Loucy (cell line): ENCODE data around the gene MED13L.

ENCODE experiments used
- H2AFZ ChIP-seq: fragments of 200-600 bp; sonication (generic); 2 replicates; pipeline ENCODE4 v1.6.0; 2016; ENCODE audit warnings: antibody characterized with exemption, mild to moderate bottlenecking, low read length, moderate library complexity
- H3F3A ChIP-seq: fragments of 200-600 bp; 2 replicates; pipeline ENCODE4 v1.6.0; 2016; ENCODE audit warnings: antibody characterized with exemption, low read depth, mild to moderate bottlenecking
- H3K27me3 ChIP-seq: fragments of 200-600 bp; sonication (generic); 2 replicates; pipeline ENCODE4 v1.6.1; 2014; ENCODE audit warnings: low read length, mild to moderate bottlenecking; ENCODE audit not compliant: insufficient read depth, poor library complexity, severe bottlenecking
- H3K36me3 ChIP-seq: fragments of 200-600 bp; sonication (generic); 2 replicates; pipeline ENCODE4 v1.6.1; 2016; ENCODE audit warnings: low read length; ENCODE audit not compliant: insufficient read depth
- H3K4me1 ChIP-seq: fragments of 200-600 bp; sonication (generic); 2 replicates; pipeline ENCODE4 v1.5.1; 2014; ENCODE audit warnings: low read length, mild to moderate bottlenecking; ENCODE audit not compliant: insufficient read depth, poor library complexity, severe bottlenecking
- H3K4me2 ChIP-seq: fragments of 200-600 bp; sonication (generic); 2 replicates; pipeline ENCODE4 v1.6.0; 2014; ENCODE audit warnings: antibody characterized with exemption, low read length, low read depth, mild to moderate bottlenecking; ENCODE audit not compliant: poor library complexity, severe bottlenecking
- H3K4me3 ChIP-seq: fragments of 200-600 bp; sonication (generic); 2 replicates; pipeline ENCODE4 v1.5.1; 2014; ENCODE audit warnings: low read length, mild to moderate bottlenecking, mixed read lengths; ENCODE audit not compliant: poor library complexity, severe bottlenecking
- H3K79me2 ChIP-seq: fragments of 200-600 bp; sonication (generic); 2 replicates; pipeline ENCODE4 v1.6.1; 2014; ENCODE audit warnings: low read length; ENCODE audit not compliant: insufficient read depth
- H3K9ac ChIP-seq: fragments of 200-600 bp; sonication (generic); 2 replicates; pipeline ENCODE4 v1.6.0; 2014; ENCODE audit warnings: mild to moderate bottlenecking, low read depth, low read length, moderate library complexity; ENCODE audit not compliant: poor library complexity, severe bottlenecking
- H3K9me2 ChIP-seq: fragments of 200-600 bp; sonication (generic); replicated peaks from 2 replicates; pipeline ENCODE4 v1.6.1; 2016; ENCODE audit warnings: low read depth, low read length, mixed read lengths
- H3K9me3 ChIP-seq: fragments of 200-600 bp; sonication (generic); 2 replicates; pipeline ENCODE4 v1.6.1; 2014; ENCODE audit warnings: mild to moderate bottlenecking, antibody characterized with exemption, low read length, low read depth; ENCODE audit not compliant: insufficient read depth
- H4K20me1 ChIP-seq: fragments of 200-600 bp; sonication (generic); 2 replicates; pipeline ENCODE4 v1.6.0; 2014; ENCODE audit warnings: antibody characterized with exemption, low read length, mild to moderate bottlenecking; ENCODE audit not compliant: insufficient read depth, poor library complexity, severe bottlenecking
- CTCF ChIP-seq: fragments of 200-600 bp; sonication (generic); conservative IDR thresholded peaks from 2 replicates; pipeline ENCODE4 v1.5.1; 2014; ENCODE audit warnings: mild to moderate bottlenecking, antibody characterized with exemption, low read length
- EZH2phosphoT487 ChIP-seq: fragments of 200-600 bp; IDR thresholded peaks from 2 replicates; pipeline ENCODE4 v1.6.1; 2018; ENCODE audit warnings: antibody characterized with exemption, mild to moderate bottlenecking, moderate library complexity, borderline replicate concordance

The MED13L gene

GRCh38 chr12:116040402-116040801, 237.1 kb downstream of the MED13L start:
- Histone ChIP-seq H3K4me3 (no peak overlapping the region), H3K9ac (no peak overlapping the region), H3K9me2 (no peaks in the 10 kb centered on the region), H3K79me2 (peaks cover 53% of the 10 kb centered on the region), H3K4me1 (no peaks in the 10 kb centered on the region), H3K27me3 (no peaks in the 10 kb centered on the region), H4K20me1 (peaks cover 4% of the 10 kb centered on the region), H3F3A (no peaks in the 10 kb centered on the region), H2AFZ (no peak overlapping the region), H3K9me3 (no peaks in the 10 kb centered on the region), H3K36me3 (no peaks in the 10 kb centered on the region; the same call in 1 of the 2 replicates), H3K4me2 (no peak overlapping the region)
- TF ChIP-seq CTCF (no peak), EZH2phosphoT487 (no peak)

DNA sequence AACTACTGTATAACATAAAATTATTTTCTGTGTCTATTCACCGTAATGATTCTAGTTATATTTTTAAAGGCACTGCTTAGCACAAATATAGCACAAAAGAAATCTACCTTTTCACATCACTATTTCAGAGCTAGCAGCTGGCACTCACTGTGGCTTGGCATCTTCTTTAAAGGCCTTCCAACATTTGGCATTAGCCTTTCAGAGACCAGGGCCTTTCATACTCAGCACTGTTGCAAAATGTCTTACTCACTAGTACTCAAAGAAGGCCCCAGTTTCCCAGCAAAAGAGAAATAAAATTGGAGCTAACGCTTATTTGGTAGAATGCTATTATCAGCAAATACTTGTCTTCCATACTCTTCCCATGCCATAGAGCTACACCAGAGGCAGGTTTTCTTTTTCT, 238.4 kb downstream of the MED13L start:
- H3K27me3 ChIP-seq: no peaks in the 10 kb centered on the region
- no peak overlapping the region for H3K9ac ChIP-seq
- H3K79me2 ChIP-seq: peaks cover 51% of the 10 kb centered on the region
- no peak overlapping the region for H2AFZ ChIP-seq
- no peaks in the 10 kb centered on the region for H3K9me2 ChIP-seq
- TF ChIP-seq CTCF (no peak), EZH2phosphoT487 (no peak)
- H3K9me3 ChIP-seq: no peaks in the 10 kb centered on the region
- H3K36me3 ChIP-seq: no peaks in the 10 kb centered on the region; the same call in 1 of the 2 replicates
- H3K4me2 ChIP-seq: no peak overlapping the region
- H3F3A ChIP-seq: no peaks in the 10 kb centered on the region
- no peak overlapping the region for H3K4me3 ChIP-seq
- peaks cover 4% of the 10 kb centered on the region for H3K4me1 ChIP-seq
- H4K20me1 ChIP-seq: peaks cover 4% of the 10 kb centered on the region

DNA sequence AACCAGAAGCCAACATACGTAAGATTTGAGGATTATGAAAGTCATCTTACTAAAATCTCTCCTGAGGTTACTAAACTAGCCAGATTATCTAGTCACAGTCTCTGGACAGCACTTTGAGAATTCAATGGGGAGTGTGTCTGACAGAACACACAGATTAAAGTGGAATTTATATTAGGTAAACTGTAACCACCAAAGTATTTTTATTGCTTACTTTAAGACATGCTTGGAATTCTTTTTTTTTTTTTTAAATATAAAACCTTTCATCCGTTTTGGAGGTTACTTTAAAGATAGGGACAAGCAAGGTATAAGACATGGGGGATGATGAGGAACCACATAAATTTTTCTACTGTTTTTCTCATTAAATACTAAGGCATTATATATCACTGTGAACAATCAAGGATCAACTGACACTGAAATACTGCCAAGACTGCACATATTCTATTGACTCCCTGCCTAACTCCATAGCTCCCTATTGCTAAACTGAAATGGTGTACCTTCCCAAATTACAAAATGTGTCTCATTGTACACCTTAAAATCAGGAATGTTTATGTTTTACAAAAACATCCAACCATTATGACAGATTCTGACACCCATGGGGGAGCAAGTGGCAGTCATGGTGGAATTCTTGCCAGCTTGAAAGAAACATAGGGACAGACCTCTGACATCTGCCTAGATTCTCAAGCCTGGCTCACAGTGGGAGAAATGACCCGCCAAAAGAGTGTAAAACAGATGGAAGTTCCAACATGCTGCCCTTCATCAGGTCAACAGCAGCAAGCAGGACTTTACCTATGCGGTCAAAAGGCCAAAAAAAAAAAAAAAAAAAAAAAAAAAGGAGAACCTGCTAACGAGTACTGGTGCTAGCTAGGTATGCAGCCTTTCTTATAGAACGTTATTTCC, 239.3 kb downstream of the MED13L start:
- no peak overlapping the region for H3K4me2 ChIP-seq
- no peak overlapping the region for H2AFZ ChIP-seq
- no peaks in the 10 kb centered on the region for H3F3A ChIP-seq
- no peaks in the 10 kb centered on the region; the same call in 1 of the 2 replicates for H3K36me3 ChIP-seq
- H3K27me3 ChIP-seq: no peaks in the 10 kb centered on the region
- peaks cover 50% of the 10 kb centered on the region for H3K79me2 ChIP-seq
- TF ChIP-seq CTCF: no peak
- TF ChIP-seq EZH2phosphoT487: no peak
- peaks cover 4% of the 10 kb centered on the region for H3K4me1 ChIP-seq
- H3K9me2 ChIP-seq: no peaks in the 10 kb centered on the region
- H3K9me3 ChIP-seq: no peaks in the 10 kb centered on the region
- no peak overlapping the region for H3K9ac ChIP-seq
- peaks cover 4% of the 10 kb centered on the region for H4K20me1 ChIP-seq
- H3K4me3 ChIP-seq: no peak overlapping the region
